Measurements from ENCODE around the gene C5AR2. TPM values are rescaled to one million over a fixed set of nuclear protein-coding genes. Genes with fewer than 3 reads are reported as not detected.

The C5AR2 gene
- total and polyA plus RNA-seq, 2 donors (not counting 1 experiment from before 2014, with no cell fraction given) = 0.25 to 1.2 TPM

DNA sequence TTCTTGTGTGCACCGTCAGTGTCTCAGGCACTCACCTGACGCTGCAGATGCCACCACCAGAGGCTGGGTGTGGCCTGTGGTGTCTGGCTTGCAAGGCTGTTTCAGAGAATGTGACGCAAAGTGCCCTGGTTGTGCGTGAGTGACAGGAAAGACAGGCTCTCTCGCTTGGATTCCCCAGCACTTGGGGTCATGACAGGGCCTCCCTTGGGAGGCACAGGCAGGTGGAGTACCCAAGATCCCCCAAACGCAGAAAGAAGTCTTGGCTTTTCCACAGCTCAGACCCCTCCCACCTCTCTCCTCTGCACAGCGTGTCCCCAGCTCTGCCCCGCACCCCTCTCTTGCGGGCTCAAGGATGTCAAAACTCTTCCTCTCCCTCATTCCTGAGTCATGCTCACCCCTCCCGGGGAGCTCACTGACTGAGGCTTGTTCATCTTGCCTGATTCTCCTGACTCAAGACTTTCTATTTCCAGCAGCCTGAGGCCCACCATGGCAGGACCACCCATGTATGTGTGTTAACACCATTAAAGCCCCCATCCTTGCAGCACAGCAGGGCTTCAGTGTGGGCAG is 38.2 kb downstream of the C5AR2 start:
- 48% methylated on average over 9 of the region's 10 CpGs for WGBS (ENCODE audit: insufficient coverage)
- no peaks in the 10 kb centered on the region for H3K4me1 ChIP-seq (ENCODE audit: control insufficient read depth in 2 of 2, insufficient read depth in 2 of 2, low read length in 2 of 2)
- ChIA-PET POLR2A (no interaction called here), CTCF (interaction anchor here (0.6 kb wide), 1 partner anchor 1814 kb away, joined by 3 read pairs; no protein-coding TSS in a partner anchor)
- Mint-ChIP-seq H3K4me3 (no peak overlapping the region), H3K27me3 (no peaks in the 10 kb centered on the region), H3K9me3 (ENCODE audit: insufficient read depth) (no peaks in the 10 kb centered on the region), H3K4me1 (no peaks in the 10 kb centered on the region), H3K27ac (no peak overlapping the region)
- no peak overlapping the region for H3K9ac ChIP-seq (ENCODE audit: low read length)
- TF ChIP-seq EZH2 (IDR thresholded peaks at IDR 0.05; ENCODE audit: borderline replicate concordance, insufficient read depth, low read depth, low read length, poor library complexity, severe bottlenecking) (no peak), CTCF (IDR thresholded peaks at IDR 0.05) (no peak)
- intact Hi-C loops (cut with micrococcal nuclease) = no loop called here
- H3K4me2 ChIP-seq (replicated peaks; ENCODE audit: low read depth, low read length, poor library complexity, severe bottlenecking) = no peak overlapping the region
- peaks cover 6% of the 10 kb centered on the region for H4K20me1 ChIP-seq (ENCODE audit: control insufficient read depth, insufficient read depth, low read length, poor library complexity, severe bottlenecking)
- DNase-seq (no peak), ATAC-seq (ENCODE audit: low read depth) (no peak)
- no peak overlapping the region for H3K4me3 ChIP-seq (ENCODE audit: control extremely low read depth in 1 of 5, extremely low read depth in 1 of 5, insufficient read depth in 1 of 5, low read depth in 2 of 5, low read length in 4 of 5)
- no peak overlapping the region for H3K27ac ChIP-seq (ENCODE audit: low read length in 2 of 2)
- no peaks in the 10 kb centered on the region for H3K9me3 ChIP-seq (ENCODE audit: control extremely low read depth in 1 of 3, control insufficient read depth in 2 of 3, insufficient read depth in 1 of 3, low read length in 2 of 3)
- H3K36me3 ChIP-seq (replicated peaks in 1 of 2; ENCODE audit: control extremely low read depth in 1 of 2, control insufficient read depth in 1 of 2, extremely low read depth in 1 of 2, insufficient read depth in 2 of 2, low read length in 1 of 2) = peaks cover 3 to 56% of the 10 kb centered on the region in 2 experiments
- H3K27me3 ChIP-seq (replicated peaks in 1 of 4; ENCODE audit: control extremely low read depth in 1 of 4, control insufficient read depth in 3 of 4, insufficient read depth in 4 of 4, low read length in 3 of 4) = no peaks in the 10 kb centered on the region
- no peak overlapping the region for H2AFZ ChIP-seq (ENCODE audit: insufficient read depth, low read depth, low read length, poor library complexity, severe bottlenecking)
- no peaks in the 10 kb centered on the region for H3K79me2 ChIP-seq (ENCODE audit: control insufficient read depth, insufficient read depth, low read length)

GRCh38 chr19:47371261-47371660 is 39.3 kb downstream of the C5AR2 start:
- Mint-ChIP-seq H3K27me3 (no peaks in the 10 kb centered on the region), H3K27ac (no peak overlapping the region), H3K4me1 (no peaks in the 10 kb centered on the region), H3K9me3 (ENCODE audit: insufficient read depth) (no peaks in the 10 kb centered on the region), H3K4me3 (no peak overlapping the region)
- TF ChIP-seq CTCF (IDR thresholded peaks at IDR 0.05) (no peak), EZH2 (IDR thresholded peaks at IDR 0.05; ENCODE audit: borderline replicate concordance, insufficient read depth, low read depth, low read length, poor library complexity, severe bottlenecking) (no peak)
- Histone ChIP-seq H3K27me3 (replicated peaks in 1 of 4; ENCODE audit: control extremely low read depth in 1 of 4, control insufficient read depth in 3 of 4, insufficient read depth in 4 of 4, low read length in 3 of 4) (no peaks in the 10 kb centered on the region), H3K36me3 (replicated peaks in 1 of 2; ENCODE audit: control extremely low read depth in 1 of 2, control insufficient read depth in 1 of 2, extremely low read depth in 1 of 2, insufficient read depth in 2 of 2, low read length in 1 of 2) (peaks cover 1 to 62% of the 10 kb centered on the region in 2 experiments), H3K4me1 (ENCODE audit: control insufficient read depth in 2 of 2, insufficient read depth in 2 of 2, low read length in 2 of 2) (no peaks in the 10 kb centered on the region), H2AFZ (ENCODE audit: insufficient read depth, low read depth, low read length, poor library complexity, severe bottlenecking) (no peak overlapping the region), H4K20me1 (ENCODE audit: control insufficient read depth, insufficient read depth, low read length, poor library complexity, severe bottlenecking) (peaks cover 6% of the 10 kb centered on the region), H3K9ac (ENCODE audit: low read length) (no peak overlapping the region), H3K4me2 (replicated peaks; ENCODE audit: low read depth, low read length, poor library complexity, severe bottlenecking) (no peak overlapping the region), H3K79me2 (ENCODE audit: control insufficient read depth, insufficient read depth, low read length) (no peaks in the 10 kb centered on the region), H3K27ac (ENCODE audit: low read length in 2 of 2) (no peak overlapping the region), H3K9me3 (ENCODE audit: control extremely low read depth in 1 of 3, control insufficient read depth in 2 of 3, insufficient read depth in 1 of 3, low read length in 2 of 3) (no peaks in the 10 kb centered on the region), H3K4me3 (ENCODE audit: control extremely low read depth in 1 of 5, extremely low read depth in 1 of 5, insufficient read depth in 1 of 5, low read depth in 2 of 5, low read length in 4 of 5) (no peak overlapping the region)
- intact Hi-C loops (cut with micrococcal nuclease) = no loop called here
- WGBS (ENCODE audit: insufficient coverage) = over 99% methylated on average over 6 of the region's 9 CpGs
- ATAC-seq (ENCODE audit: low read depth) = no peak
- ChIA-PET CTCF (no interaction called here), POLR2A (no interaction called here)
- DNase-seq = no peak
